Glomerular endothelial cell (primary cell): ENCODE measurements around the gene LKAAEAR1. TPM values are rescaled to one million over a fixed set of nuclear protein-coding genes. Genes with fewer than 3 reads are reported as not detected.
"Not testable (repeated sequence)": the region's sequence is repeated elsewhere in the genome, so short reads cannot be mapped to it uniquely, and the experiment has no call there.

Experiments
- DNase-seq: peaks from one replicate; pipeline ENCODE4 v3.0.0-alpha.2; 2011; ENCODE audit warnings: low read depth, low spot score; ENCODE audit errors: extremely low read depth
- total RNA-seq: library from RNA; depleted of rRNA; stranded (reverse); fragments of >200 nt; gene quantifications from 2 replicates; pipeline ENCODE4 v1.2.3, GENCODE V29; 2015

The LKAAEAR1 gene
- total RNA-seq, 1 donor from 2014 or later = 1.2 TPM

DNA sequence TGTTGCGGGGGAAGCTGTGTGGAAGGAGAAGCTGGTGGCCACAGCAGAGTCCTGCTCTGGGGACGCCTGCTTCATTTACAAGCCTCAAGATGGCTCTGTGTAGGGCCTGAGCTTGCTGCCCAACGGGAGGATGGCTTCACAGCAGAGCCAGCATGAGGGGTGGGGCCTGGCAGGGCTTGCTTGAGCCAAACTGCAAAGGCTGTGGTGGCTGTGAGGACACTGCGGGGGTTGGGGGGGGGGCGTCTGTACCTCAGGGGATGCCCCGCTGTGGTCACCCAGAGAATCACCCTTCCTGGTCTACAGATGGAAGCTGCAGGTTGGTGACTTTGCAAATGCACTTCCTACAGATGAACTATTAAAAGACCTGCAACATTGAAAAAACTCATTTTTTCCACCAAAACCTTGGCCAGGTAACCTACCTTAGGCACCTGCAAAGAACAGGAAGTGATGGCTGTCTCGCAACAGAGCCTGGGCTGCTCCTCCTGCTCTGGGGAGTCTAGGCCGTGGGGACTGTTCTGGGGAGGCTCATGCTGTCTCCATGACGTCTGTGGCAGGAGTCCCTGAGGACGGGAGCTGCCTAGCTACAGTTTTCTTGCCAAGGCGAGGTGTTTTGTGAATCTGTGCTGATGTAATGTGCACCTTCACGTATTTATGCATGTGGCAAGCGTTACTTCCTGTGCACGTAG, 15.8 kb upstream of the LKAAEAR1 start:
- DNase-seq = no peak

DNA sequence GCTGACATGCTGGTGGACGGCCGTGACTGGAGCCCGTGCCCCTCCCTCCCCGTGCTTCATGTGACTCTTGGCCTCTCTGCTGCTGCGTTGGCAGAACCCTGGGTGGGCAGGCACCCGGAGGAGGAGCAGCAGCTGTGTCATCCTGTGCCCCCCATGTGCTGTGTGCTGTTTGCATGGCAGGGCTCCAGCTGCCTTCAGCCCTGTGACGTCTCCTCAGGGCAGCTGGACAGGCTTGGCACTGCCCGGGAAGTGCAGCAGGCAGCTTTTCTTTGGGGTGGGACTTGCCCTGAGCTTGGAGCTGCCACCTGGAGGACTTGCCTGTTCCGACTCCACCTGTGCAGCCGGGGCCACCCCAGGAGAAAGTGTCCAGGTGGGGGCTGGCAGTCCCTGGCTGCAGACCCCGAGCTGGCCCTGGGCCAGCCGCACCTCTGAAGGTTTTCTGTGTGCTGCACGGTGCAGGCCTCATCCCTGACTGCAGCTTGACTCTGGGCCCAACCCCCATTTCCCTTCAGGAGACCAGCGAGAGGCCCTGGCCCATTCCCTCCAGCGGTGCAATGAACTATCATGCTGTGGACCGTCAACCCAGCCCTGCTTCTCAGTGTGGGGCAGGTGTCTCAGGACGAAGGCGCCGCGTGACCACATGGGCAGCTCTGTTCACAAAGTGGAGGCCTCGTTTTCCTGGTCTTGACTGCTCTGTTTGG, 15.0 kb upstream of the LKAAEAR1 start:
- DNase-seq = no peak

DNA sequence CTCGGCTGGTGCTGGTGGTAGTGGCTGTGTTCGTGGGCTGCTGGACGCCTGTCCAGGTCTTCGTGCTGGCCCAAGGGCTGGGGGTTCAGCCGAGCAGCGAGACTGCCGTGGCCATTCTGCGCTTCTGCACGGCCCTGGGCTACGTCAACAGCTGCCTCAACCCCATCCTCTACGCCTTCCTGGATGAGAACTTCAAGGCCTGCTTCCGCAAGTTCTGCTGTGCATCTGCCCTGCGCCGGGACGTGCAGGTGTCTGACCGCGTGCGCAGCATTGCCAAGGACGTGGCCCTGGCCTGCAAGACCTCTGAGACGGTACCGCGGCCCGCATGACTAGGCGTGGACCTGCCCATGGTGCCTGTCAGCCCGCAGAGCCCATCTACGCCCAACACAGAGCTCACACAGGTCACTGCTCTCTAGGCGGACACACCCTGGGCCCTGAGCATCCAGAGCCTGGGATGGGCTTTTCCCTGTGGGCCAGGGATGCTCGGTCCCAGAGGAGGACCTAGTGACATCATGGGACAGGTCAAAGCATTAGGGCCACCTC, 14.3 kb upstream of the LKAAEAR1 start:
- no peak for DNase-seq

DNA sequence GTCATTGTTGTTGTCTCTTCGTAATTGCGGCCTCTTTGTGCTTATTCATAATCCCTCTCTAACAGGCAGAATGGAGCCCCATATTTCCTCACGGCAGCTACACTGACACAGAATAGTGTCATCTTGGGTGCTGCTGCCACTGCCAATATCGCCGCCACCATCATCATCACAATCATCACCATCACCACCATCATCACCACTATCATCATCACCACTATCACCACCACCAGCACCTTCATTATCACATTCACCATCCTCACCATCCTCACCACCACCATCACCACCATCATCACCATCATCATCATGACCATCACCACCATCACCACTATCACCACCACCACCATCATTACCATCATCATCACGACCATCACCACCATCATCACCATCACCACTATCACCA, 12.3 kb upstream of the LKAAEAR1 start:
- DNase-seq = no peak

- DNase-seq = no peak
Observed at GRCh38 chr20:64095927-64096326, 11.7 kb upstream of the LKAAEAR1 start.

- DNase-seq = no peak
Observed at GRCh38 chr20:64095455-64095854, 11.3 kb upstream of the LKAAEAR1 start.

DNA sequence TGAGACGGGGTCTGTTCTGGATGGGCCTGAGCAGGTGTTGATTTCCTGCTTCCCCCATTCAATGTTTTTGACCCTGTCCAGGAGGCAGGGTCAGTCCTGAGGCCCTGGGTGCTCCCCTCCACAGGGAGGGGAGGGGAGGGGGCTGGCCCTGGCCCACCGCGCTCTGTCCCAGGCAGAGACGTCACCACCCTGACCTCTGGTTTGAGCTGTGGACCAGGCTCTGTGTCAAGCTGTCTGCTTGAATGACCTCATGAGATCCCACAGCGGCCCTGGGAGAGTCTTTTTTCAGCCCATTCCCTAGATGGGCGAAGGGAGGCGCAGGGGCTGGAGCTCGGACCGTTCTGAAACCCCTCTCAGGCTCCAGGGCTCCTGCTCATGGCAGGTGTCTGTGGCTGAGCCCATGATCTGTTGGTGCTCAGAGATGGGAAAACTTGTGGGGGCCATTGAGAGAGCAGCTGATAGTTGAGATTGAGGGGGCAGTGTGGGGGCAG, 8.9 kb upstream of the LKAAEAR1 start:
- DNase-seq = no peak

DNA sequence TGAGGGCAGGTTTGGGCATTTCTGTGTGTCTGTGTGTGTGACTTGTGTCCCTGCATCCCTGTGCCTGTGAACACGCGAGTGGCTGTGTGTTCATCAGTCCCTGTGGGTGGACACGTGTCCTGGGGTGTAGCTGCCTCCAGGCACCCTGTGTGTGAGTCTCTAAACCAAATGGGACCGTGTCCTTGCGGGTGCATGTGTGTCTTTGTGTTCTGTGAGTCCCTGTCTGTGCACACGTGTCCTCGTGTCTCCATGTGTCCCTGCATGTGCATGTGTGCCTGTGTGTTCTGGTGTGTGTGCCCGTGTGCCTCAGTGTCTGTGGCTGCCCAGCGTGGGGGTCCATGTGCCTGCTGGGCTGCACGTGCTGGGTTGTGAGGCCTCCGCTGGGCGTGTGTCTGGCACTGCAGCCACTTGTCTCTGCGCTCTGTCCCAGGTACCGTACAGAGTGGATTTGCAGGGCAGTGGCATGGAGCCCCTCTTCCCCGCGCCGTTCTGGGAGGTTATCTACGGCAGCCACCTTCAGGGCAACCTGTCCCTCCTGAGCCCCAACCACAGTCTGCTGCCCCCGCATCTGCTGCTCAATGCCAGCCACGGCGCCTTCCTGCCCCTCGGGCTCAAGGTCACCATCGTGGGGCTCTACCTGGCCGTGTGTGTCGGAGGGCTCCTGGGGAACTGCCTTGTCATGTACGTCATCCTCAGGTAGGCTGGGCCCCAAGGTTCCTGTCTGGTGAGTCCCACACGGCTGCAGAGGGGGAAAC, 8.2 kb upstream of the LKAAEAR1 start:
- no peak for DNase-seq

DNA sequence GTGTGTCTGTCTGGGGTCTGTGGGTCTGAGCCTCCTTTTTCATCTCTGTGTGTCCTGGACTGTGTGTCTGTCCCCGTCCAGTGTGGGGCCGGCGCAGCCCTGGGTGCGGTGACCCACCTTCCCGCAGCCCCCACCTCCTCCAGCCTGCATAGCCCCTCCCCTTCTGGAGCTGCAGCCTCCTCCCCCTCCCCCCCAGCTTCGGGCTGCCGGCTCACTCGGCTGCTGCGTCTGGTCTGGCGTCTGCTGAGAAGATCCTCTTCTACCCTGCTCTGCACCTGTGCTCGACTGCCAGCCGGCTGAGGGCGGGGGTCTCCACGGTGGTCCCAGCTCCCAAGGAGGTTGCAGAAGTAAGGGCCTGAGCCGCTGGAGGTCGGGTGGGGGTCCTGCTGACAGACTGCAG, 7.6 kb upstream of the LKAAEAR1 start:
- DNase-seq = no peak

DNA sequence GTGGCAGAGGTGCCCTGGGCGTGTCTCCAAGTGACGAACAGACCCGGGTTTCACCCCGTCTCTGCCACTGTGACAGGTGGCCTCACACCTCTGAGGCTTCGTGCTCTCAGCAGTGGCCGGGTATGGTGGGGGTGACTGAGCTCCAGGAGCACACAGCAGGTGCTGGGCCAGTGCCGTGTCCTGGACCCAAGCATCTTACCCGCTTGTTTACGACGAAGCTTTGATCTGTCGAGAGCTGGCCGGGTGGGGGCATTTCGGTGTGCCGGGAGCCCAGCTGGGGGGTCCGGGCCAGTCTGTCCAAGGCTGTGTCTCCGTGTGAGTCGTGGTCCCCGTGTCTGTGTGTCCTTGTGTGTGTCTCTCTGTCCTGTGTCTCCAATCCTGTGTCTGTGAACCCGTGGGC, 7.1 kb upstream of the LKAAEAR1 start:
- DNase-seq = no peak

DNA sequence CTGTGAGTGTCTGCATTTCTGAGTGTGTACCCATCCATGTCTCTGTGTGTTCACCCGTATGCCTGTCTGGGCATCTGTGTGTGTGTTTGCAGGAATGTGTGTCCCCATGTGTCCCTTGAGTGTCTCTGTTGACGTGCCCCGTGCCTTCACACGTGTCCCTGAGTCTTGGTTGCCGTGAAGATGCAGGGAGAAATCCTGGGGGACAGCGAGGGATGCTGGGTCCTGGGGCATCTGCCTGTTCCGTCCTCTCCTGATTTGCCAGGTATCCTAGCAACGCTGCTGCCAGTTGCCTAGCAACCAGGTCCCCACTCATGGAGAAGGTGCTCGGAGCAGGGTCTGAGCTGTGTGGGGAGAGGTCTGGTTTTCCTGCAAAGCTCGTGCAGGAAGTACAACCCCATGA, 6.0 kb upstream of the LKAAEAR1 start:
- no peak for DNase-seq

GRCh38 chr20:64088586-64088985, 4.4 kb upstream of the LKAAEAR1 start:
- not testable (repeated sequence) for DNase-seq

DNA sequence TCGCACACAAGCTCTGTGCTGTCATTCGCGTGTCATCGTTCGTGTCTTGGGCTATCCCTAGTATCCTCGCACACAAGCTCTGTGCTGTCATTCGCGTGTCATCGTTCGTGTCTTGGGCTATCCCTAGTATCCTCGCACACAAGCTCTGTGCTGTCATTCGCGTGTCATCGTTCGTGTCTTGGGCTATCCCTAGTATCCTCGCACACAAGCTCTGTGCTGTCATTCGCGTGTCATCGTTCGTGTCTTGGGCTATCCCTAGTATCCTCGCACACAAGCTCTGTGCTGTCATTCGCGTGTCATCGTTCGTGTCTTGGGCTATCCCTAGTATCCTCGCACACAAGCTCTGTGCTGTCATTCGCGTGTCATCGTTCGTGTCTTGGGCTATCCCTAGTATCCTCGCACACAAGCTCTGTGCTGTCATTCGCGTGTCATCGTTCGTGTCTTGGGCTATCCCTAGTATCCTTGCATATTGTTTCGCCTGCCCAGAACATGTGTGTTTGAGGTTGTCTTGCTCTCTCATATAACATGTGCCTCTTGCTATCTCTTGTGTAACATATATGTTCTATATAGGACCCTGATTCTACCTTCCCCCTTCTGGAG, 3.1 kb upstream of the LKAAEAR1 start:
- DNase-seq = not testable (repeated sequence)

GRCh38 chr20:64086801-64087200, 2.6 kb upstream of the LKAAEAR1 start:
- no peak for DNase-seq

- no peak for DNase-seq
Observed at GRCh38 chr20:64084685-64085152, 521 bp upstream of the LKAAEAR1 start.

- DNase-seq = no peak
Observed at GRCh38 chr20:64083378-64083803, 807 bp downstream of the LKAAEAR1 start.

- DNase-seq = no peak
Observed at GRCh38 chr20:64082820-64083377, 1.3 kb downstream of the LKAAEAR1 start.

- DNase-seq = no peak
Observed at GRCh38 chr20:64082126-64082731, 2.0 kb downstream of the LKAAEAR1 start.

DNA sequence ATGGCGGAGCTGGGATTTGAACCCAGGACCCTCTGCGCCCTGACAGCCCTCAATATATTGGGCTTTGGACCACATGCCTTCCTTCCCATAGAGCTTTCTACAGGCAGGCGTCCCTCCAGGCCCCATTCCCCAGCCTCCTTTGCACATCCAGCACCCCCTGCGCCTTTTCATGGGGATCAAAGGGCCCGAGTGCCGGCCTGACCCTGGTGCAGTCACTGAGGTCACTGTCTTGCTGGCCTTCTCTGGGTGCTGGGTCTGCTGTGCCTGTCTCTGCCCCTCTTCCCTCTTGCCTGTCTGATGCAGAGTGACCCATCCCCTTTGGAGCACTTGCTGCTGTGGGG, 2.6 kb downstream of the LKAAEAR1 start:
- no peak for DNase-seq
